DND-41 (cell line): ENCODE measurements around the gene FASN.
A peak's percentile ranks its signal among the peaks of the same experiment; 100 is the strongest.

ENCODE experiments used
- ATAC-seq: fragments of 200-7000 bp; cut with Tn5 transposase; 3 replicates; pipeline ENCODE4 v1.9.1; 2021; ENCODE audit warnings: low read depth; ENCODE audit not compliant: insufficient read depth
- DNase-seq: peaks from one replicate; pipeline ENCODE4 v3.0.0-alpha.2; 2020
- H2AFZ ChIP-seq: 2 replicates; pipeline ENCODE4 v1.6.0; 2012; ENCODE audit warnings: low read depth, low read length
- H3K27ac ChIP-seq: 2 replicates; pipeline ENCODE4 v1.5.1; 2012; ENCODE audit warnings: low read length, inconsistent platforms
- H3K27me3 ChIP-seq: fragments of 200-600 bp; sonication (generic); 2 replicates; pipeline ENCODE4 v1.6.0; 2012; ENCODE audit warnings: low read length, mild to moderate bottlenecking, inconsistent platforms; ENCODE audit not compliant: insufficient read depth, poor library complexity
- H3K36me3 ChIP-seq: 2 replicates; pipeline ENCODE4 v1.5.1; 2012; ENCODE audit warnings: low read length, inconsistent platforms; ENCODE audit not compliant: insufficient read depth
- H3K4me1 ChIP-seq: 2 replicates; pipeline ENCODE4 v1.5.1; 2012; ENCODE audit warnings: mild to moderate bottlenecking, low read length; ENCODE audit not compliant: insufficient read depth
- H3K4me2 ChIP-seq: 2 replicates; pipeline ENCODE4 v1.6.0; 2012; ENCODE audit warnings: mild to moderate bottlenecking, moderate library complexity, low read length, inconsistent platforms; ENCODE audit not compliant: insufficient read depth
- H3K4me3 ChIP-seq, 2 experiments: fragments of 200-600 bp in 1 of 2; shearing (Covaris generic) in 1 of 2; 2 replicates each; pipeline ENCODE4 v1.5.1; 2012 to 2016; ENCODE audit warnings: inconsistent platforms in 2 of 2, low read length in 2 of 2, mild to moderate bottlenecking in 2 of 2, low read depth in 1 of 2, moderate library complexity in 1 of 2
- H3K79me2 ChIP-seq: 2 replicates; pipeline ENCODE4 v1.6.0; 2012; ENCODE audit warnings: low read length, inconsistent platforms; ENCODE audit not compliant: insufficient read depth
- H3K9ac ChIP-seq: 2 replicates; pipeline ENCODE4 v1.6.0; 2012; ENCODE audit warnings: low read depth, mild to moderate bottlenecking, inconsistent platforms, low read length, moderate library complexity
- H3K9me3 ChIP-seq: 2 replicates; pipeline ENCODE4 v1.5.1; 2012; ENCODE audit warnings: low read length, moderate library complexity, mild to moderate bottlenecking, inconsistent platforms; ENCODE audit not compliant: insufficient read depth, severe bottlenecking
- H4K20me1 ChIP-seq: 2 replicates; pipeline ENCODE4 v1.6.0; 2012; ENCODE audit warnings: low read length; ENCODE audit not compliant: insufficient read depth
- EZH2 ChIP-seq: IDR thresholded peaks from 3 replicates; pipeline ENCODE4 v1.6.1; 2012; ENCODE audit warnings: borderline replicate concordance, low read depth, mild to moderate bottlenecking, moderate library complexity, low read length, inconsistent platforms; ENCODE audit not compliant: severe bottlenecking
- TF ChIP-seq, protein P1 (sequence below): IDR thresholded peaks from 2 replicates; pipeline ENCODE4 v1.5.1; 2012; ENCODE audit warnings: borderline replicate concordance, low read length, moderate library complexity, mild to moderate bottlenecking; ENCODE audit not compliant: poor library complexity, severe bottlenecking; ENCODE audit errors: extremely low read depth

Gene FASN

DNA sequence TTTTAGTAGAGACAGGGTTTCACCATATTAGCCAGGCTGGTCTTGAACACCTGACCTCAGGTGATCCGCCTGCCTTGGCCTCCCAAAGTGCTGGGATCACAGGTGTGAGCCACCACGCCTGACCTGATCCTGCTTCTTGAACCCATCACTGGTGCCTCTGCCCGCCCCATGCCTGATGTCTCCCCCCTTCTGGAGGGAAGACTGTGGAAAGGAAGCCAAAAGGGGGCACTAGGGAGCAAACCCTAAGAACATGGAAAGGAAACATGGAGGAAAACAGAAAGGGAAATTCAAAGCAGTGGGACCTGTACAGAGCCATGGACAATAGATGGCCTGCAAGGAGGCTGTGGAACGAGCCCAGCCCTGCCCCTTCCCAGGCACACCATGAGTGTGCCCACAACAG lies 31.1 kb upstream of the FASN start:
- H3K4me1 ChIP-seq = peaks cover 24% of the 10 kb centered on the region
- H4K20me1 ChIP-seq = peaks cover 6% of the 10 kb centered on the region
- no peaks in the 10 kb centered on the region for H3K79me2 ChIP-seq
- 0 out of 2 replicates have a peak, but pooled peaks cover 8% of the 10 kb centered on the region for H3K36me3 ChIP-seq
- no peak overlapping the region for H3K4me2 ChIP-seq
- no peak for ATAC-seq
- no peak for DNase-seq
- H3K27ac ChIP-seq = no peak overlapping the region
- no peaks in the 10 kb centered on the region for H3K27me3 ChIP-seq
- no peak overlapping the region for H3K9ac ChIP-seq
- no peak overlapping the region for H3K4me3 ChIP-seq
- H3K9me3 ChIP-seq = no peaks in the 10 kb centered on the region
- TF ChIP-seq, protein P1, sequence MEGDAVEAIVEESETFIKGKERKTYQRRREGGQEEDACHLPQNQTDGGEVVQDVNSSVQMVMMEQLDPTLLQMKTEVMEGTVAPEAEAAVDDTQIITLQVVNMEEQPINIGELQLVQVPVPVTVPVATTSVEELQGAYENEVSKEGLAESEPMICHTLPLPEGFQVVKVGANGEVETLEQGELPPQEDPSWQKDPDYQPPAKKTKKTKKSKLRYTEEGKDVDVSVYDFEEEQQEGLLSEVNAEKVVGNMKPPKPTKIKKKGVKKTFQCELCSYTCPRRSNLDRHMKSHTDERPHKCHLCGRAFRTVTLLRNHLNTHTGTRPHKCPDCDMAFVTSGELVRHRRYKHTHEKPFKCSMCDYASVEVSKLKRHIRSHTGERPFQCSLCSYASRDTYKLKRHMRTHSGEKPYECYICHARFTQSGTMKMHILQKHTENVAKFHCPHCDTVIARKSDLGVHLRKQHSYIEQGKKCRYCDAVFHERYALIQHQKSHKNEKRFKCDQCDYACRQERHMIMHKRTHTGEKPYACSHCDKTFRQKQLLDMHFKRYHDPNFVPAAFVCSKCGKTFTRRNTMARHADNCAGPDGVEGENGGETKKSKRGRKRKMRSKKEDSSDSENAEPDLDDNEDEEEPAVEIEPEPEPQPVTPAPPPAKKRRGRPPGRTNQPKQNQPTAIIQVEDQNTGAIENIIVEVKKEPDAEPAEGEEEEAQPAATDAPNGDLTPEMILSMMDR = peak; percentile 40
- TF ChIP-seq EZH2 = no peak
- H2AFZ ChIP-seq = no peak overlapping the region

DNA sequence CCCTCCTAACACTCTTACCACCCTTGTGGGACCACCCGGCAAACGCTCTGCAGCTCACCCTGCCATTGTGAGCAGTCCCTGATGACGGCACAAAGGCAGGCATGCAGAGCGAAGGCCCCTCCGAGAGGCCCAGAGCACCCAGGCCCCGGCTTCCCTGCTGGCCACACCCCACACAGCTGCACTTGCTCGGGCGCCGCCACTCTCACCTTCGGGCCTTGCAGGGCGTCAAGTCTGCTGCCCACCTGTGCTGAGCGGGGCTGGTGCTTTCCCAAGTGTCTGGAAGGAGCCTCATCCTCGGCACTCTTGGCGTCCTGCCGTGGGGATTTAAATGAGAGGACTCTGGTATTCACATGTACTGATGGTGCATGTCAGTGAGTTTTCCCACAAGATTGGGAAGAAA lies 30.3 kb upstream of the FASN start:
- H3K4me2 ChIP-seq = no peak overlapping the region
- no peaks in the 10 kb centered on the region for H3K79me2 ChIP-seq
- no peak overlapping the region for H2AFZ ChIP-seq
- peaks cover 24% of the 10 kb centered on the region for H3K4me1 ChIP-seq
- no peak overlapping the region for H3K27ac ChIP-seq
- no peak overlapping the region for H3K9ac ChIP-seq
- H3K36me3 ChIP-seq = 0 out of 2 replicates have a peak, but pooled peaks cover 8% of the 10 kb centered on the region
- no peak for DNase-seq
- peaks cover 6% of the 10 kb centered on the region for H4K20me1 ChIP-seq
- H3K27me3 ChIP-seq = no peaks in the 10 kb centered on the region
- H3K4me3 ChIP-seq = no peak overlapping the region
- TF ChIP-seq EZH2 = no peak
- TF ChIP-seq, protein P1 = no peak
- no peak for ATAC-seq
- H3K9me3 ChIP-seq = no peaks in the 10 kb centered on the region

DNA sequence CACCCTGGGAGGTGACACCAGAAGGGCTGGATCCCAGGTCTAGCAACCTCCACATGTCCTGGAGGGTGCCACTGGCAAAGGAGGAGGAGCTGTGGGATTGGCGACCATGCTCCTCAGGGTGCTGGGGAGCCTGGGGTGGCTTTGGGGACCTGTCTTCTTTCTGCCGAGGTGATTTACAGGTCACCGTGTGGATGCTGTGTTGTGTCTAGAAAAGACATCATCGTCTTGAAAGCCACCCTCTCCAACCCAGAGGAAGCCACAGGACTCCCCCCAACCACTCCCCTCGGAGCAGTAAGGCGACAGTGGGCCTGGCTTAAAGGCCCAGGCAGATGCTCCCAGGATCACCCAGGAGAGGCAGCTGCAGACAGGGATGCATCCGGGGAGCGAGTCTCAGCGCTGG lies 29.7 kb upstream of the FASN start:
- H3K27me3 ChIP-seq = no peaks in the 10 kb centered on the region
- H3K9me3 ChIP-seq = no peaks in the 10 kb centered on the region
- no peak overlapping the region for H2AFZ ChIP-seq
- H3K27ac ChIP-seq = peak overlapping the region; percentile 67
- H3K79me2 ChIP-seq = no peaks in the 10 kb centered on the region
- peaks cover 24% of the 10 kb centered on the region for H3K4me1 ChIP-seq
- peak overlapping the region; percentile 61; the same call in 1 of the 2 replicates for H3K4me2 ChIP-seq
- ATAC-seq (no peak), DNase-seq (no peak)
- H3K4me3 ChIP-seq = no peak overlapping the region
- peaks cover 6% of the 10 kb centered on the region for H4K20me1 ChIP-seq
- H3K36me3 ChIP-seq = peaks cover 11% of the 10 kb centered on the region; the same call in 1 of the 2 replicates
- TF ChIP-seq, protein P1 = no peak
- TF ChIP-seq EZH2 = no peak
- H3K9ac ChIP-seq = peak overlapping the region; percentile 6; the same call in 1 of the 2 replicates

DNA sequence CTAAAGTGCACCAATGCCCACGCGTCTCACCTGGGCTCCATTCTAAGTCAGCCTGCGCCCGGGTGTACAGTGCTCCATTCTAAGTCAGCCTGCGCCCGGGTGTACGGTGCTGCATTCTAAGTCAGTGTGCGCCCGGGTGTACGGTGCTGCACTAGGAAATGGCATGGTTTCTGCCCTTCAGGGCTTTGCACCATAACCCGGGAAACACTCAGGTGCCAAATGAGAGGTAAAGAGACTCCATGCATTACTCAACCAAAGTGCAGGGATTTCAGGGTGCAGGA lies 29.2 kb upstream of the FASN start:
- Histone ChIP-seq H3K9me3 (no peaks in the 10 kb centered on the region), H3K4me3 (no peak overlapping the region), H3K79me2 (no peaks in the 10 kb centered on the region), H3K36me3 (peaks cover 16% of the 10 kb centered on the region; the same call in 1 of the 2 replicates), H3K9ac (peak overlapping the region; percentile 8; the same call in 1 of the 2 replicates), H3K4me2 (peak overlapping the region; percentile 61), H2AFZ (no peak overlapping the region), H3K27ac (peak overlapping the region; percentile 67), H3K27me3 (no peaks in the 10 kb centered on the region), H4K20me1 (peaks cover 6% of the 10 kb centered on the region), H3K4me1 (peaks cover 24% of the 10 kb centered on the region)
- TF ChIP-seq EZH2 = no peak
- TF ChIP-seq, protein P1 = no peak
- DNase-seq (no peak), ATAC-seq (no peak)
